Breast epithelium (tissue), 3 donors: ENCODE measurements around the gene GRID2IP.

Source experiments
- POLR2A ChIP-seq: fragments of 450-650 bp; IDR thresholded peaks from one replicate; pipeline ENCODE4 v1.6.1; 2016; ENCODE audit warnings: antibody characterized with exemption, mild to moderate bottlenecking, moderate library complexity
- POLR2AphosphoS5 ChIP-seq, 3 donors: sonication (generic); formaldehyde crosslinking; IDR thresholded peaks; one replicate each; pipeline ENCODE4 v1.6.1; 2017; ENCODE audit warnings: antibody characterized with exemption in 3 of 3
- TF ChIP-seq, protein P1 (sequence below), 3 donors: fragments of 450-650 bp; IDR thresholded peaks; one replicate each; pipeline ENCODE4 v1.5.1; 2016 to 2017; ENCODE audit warnings: antibody characterized with exemption in 3 of 3, mild to moderate bottlenecking in 3 of 3, moderate library complexity in 3 of 3

DNA sequence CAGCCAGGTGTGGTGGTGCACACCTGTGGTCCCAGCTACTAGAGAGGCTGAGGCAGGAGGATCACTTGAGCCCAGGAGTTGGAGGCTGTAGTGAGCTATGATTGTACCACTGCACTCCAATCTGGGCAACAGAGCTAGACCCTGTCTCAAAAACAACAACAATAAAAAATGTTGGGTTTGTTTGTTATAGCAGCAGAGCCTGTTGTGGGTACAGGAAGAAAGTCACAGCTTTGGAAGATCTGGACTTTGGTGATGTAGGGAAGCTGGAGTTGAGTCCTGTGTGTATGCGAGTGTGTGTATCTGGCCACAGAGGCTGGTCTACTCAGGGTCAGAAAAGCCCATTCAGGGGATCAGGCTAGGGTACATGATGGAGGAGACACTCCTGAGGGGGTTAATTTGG, 3.9 kb downstream of the GRID2IP start:
- TF ChIP-seq, protein P1, sequence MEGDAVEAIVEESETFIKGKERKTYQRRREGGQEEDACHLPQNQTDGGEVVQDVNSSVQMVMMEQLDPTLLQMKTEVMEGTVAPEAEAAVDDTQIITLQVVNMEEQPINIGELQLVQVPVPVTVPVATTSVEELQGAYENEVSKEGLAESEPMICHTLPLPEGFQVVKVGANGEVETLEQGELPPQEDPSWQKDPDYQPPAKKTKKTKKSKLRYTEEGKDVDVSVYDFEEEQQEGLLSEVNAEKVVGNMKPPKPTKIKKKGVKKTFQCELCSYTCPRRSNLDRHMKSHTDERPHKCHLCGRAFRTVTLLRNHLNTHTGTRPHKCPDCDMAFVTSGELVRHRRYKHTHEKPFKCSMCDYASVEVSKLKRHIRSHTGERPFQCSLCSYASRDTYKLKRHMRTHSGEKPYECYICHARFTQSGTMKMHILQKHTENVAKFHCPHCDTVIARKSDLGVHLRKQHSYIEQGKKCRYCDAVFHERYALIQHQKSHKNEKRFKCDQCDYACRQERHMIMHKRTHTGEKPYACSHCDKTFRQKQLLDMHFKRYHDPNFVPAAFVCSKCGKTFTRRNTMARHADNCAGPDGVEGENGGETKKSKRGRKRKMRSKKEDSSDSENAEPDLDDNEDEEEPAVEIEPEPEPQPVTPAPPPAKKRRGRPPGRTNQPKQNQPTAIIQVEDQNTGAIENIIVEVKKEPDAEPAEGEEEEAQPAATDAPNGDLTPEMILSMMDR (IDR thresholded peaks at IDR 0.05): no peak
- TF ChIP-seq POLR2AphosphoS5 (IDR thresholded peaks at IDR 0.05) (no peak), POLR2A (no peak)
